ENCODE results near the gene THEMIS.

GRCh38 chr6:127762284-127762683 lies 138.6 kb downstream of the THEMIS start:
- TF ChIP-seq CTCF (IDR thresholded peaks at IDR 0.05) = no peak
- no peak for TF ChIP-seq POLR2AphosphoS5 (IDR thresholded peaks at IDR 0.05)
- TF ChIP-seq EP300 (IDR thresholded peaks at IDR 0.05; ENCODE audit: low read depth) = no peak
